WTC11 (cell line): ENCODE results near the gene MYO1F.

Source experiments
- CBFB ChIP-seq: sonication (generic); formaldehyde crosslinking; IDR thresholded peaks from 2 replicates; pipeline ENCODE4 v1.8.1; 2022; ENCODE audit warnings: mild to moderate bottlenecking, low read depth, missing genetic modification reagents
- GABPB1 ChIP-seq: sonication (generic); formaldehyde crosslinking; IDR thresholded peaks from 2 replicates; pipeline ENCODE4 v1.8.1; 2023; ENCODE audit warnings: mild to moderate bottlenecking, missing genetic modification reagents
- GRHL2 ChIP-seq: fragments of 250-450 bp; sonication (Bioruptor Pico); IDR thresholded peaks from 2 replicates; pipeline ENCODE4 v1.8.0; 2022; ENCODE audit warnings: mild to moderate bottlenecking, moderate library complexity; ENCODE audit not compliant: insufficient replicate concordance, severe bottlenecking
- JUN ChIP-seq: sonication (generic); formaldehyde crosslinking; IDR thresholded peaks from 2 replicates; pipeline ENCODE4 v1.8.0; 2023; ENCODE audit warnings: mild to moderate bottlenecking, missing genetic modification reagents
- ZNF121 ChIP-seq: sonication (generic); formaldehyde crosslinking; IDR thresholded peaks from 2 replicates; pipeline ENCODE4 v1.8.0; 2023; ENCODE audit warnings: missing genetic modification reagents
- ZNF232 ChIP-seq: sonication (generic); formaldehyde crosslinking; IDR thresholded peaks from 2 replicates; pipeline ENCODE4 v1.8.0; 2022; ENCODE audit warnings: mild to moderate bottlenecking, missing genetic modification reagents
- TF ChIP-seq, protein P1 (sequence below): sonication (generic); formaldehyde crosslinking; IDR thresholded peaks from 2 replicates; pipeline ENCODE4 v1.8.1; 2023; ENCODE audit warnings: mild to moderate bottlenecking, moderate library complexity, missing genetic modification reagents
- TF ChIP-seq, protein P2 (sequence below): sonication (generic); formaldehyde crosslinking; IDR thresholded peaks from 2 replicates; pipeline ENCODE4 v1.8.1; 2022; ENCODE audit warnings: low read depth, mild to moderate bottlenecking, moderate library complexity, missing genetic modification reagents, borderline replicate concordance
- TF ChIP-seq, protein P3 (sequence below): fragments of 200-600 bp; IDR thresholded peaks from 2 replicates; pipeline ENCODE4 v1.8.0; 2022; ENCODE audit warnings: antibody characterized with exemption

- TF ChIP-seq GABPB1 (CRISPR knock-in tag) (no peak), GRHL2 (no peak), JUN (no peak), ZNF232 (CRISPR knock-in tag) (no peak), ZNF121 (CRISPR knock-in tag) (no peak), CBFB (no peak)
- TF ChIP-seq, protein P1, sequence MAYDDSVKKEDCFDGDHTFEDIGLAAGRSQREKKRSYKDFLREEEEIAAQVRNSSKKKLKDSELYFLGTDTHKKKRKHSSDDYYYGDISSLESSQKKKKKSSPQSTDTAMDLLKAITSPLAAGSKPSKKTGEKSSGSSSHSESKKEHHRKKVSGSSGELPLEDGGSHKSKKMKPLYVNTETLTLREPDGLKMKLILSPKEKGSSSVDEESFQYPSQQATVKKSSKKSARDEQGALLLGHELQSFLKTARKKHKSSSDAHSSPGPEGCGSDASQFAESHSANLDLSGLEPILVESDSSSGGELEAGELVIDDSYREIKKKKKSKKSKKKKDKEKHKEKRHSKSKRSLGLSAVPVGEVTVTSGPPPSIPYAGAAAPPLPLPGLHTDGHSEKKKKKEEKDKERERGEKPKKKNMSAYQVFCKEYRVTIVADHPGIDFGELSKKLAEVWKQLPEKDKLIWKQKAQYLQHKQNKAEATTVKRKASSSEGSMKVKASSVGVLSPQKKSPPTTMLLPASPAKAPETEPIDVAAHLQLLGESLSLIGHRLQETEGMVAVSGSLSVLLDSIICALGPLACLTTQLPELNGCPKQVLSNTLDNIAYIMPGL, result no peak
- TF ChIP-seq, protein P2, sequence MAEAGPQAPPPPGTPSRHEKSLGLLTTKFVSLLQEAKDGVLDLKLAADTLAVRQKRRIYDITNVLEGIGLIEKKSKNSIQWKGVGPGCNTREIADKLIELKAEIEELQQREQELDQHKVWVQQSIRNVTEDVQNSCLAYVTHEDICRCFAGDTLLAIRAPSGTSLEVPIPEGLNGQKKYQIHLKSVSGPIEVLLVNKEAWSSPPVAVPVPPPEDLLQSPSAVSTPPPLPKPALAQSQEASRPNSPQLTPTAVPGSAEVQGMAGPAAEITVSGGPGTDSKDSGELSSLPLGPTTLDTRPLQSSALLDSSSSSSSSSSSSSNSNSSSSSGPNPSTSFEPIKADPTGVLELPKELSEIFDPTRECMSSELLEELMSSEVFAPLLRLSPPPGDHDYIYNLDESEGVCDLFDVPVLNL (CRISPR knock-in tag), result no peak
- TF ChIP-seq, protein P3, sequence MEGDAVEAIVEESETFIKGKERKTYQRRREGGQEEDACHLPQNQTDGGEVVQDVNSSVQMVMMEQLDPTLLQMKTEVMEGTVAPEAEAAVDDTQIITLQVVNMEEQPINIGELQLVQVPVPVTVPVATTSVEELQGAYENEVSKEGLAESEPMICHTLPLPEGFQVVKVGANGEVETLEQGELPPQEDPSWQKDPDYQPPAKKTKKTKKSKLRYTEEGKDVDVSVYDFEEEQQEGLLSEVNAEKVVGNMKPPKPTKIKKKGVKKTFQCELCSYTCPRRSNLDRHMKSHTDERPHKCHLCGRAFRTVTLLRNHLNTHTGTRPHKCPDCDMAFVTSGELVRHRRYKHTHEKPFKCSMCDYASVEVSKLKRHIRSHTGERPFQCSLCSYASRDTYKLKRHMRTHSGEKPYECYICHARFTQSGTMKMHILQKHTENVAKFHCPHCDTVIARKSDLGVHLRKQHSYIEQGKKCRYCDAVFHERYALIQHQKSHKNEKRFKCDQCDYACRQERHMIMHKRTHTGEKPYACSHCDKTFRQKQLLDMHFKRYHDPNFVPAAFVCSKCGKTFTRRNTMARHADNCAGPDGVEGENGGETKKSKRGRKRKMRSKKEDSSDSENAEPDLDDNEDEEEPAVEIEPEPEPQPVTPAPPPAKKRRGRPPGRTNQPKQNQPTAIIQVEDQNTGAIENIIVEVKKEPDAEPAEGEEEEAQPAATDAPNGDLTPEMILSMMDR, result no peak
These were observed 41.0 kb downstream of the MYO1F start for GRCh38 chr19:8536282-8536681.
